ENCODE data around the gene TGIF2. TPM values are rescaled to one million over a fixed set of nuclear protein-coding genes. Genes with fewer than 3 reads are reported as not detected.

The TGIF2 gene
- total and polyA plus RNA-seq, 2 of the 13 experiments (the other 11 are each of a cell fraction or from before 2014, with no cell fraction given), result 41.3 to 53.9 TPM

DNA sequence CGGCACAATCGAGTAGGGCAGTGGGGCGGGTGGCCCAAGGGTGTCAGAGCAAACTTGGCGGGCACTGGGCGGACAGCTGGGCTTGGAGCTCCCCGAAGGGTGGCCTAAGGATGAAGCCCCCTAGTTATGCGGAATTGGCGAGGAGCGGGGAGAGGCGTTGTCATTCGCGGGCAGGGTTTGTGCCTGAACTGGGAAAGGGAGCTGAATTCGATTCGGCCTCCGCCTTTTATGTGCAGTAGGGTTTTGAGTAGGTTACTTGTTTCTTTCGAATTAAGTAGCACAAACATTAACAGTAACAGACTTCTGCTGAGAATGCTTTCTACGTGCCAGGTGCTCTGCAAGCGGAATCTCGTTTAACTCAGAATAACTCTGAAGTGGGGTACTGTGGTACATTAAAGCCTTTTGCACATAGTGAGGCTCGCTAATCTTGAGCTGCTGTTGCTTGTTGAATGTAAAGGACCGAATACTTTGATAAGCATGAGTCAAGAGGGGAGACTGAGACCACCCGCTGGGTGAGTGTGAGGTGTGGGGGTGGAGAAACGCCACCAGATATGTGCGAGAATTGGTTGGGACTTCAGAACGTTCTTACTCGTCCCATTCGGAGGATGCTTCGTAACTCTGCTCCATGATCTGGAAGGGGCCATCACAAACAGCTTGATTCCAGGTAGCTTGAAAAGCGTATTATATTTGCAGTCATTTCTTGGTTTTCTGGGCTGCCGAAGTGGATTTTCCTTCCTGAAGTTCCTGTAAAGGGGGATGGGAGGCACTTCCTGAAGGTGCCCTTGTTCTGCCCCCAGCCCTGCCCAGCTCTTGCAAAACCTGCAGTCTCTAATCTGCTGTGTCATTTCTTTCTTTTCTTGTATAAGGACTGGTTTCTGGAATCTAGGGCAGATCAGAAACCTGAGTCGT lies 33.0 kb downstream of the TGIF2 start (continued):
- no peak for TF ChIP-seq ZNF775 (CRISPR knock-in tag; IDR thresholded peaks at IDR 0.05; ENCODE audit: borderline replicate concordance)
- TF ChIP-seq CCDC6 (CRISPR knock-in tag; IDR thresholded peaks at IDR 0.05), result no peak
- TF ChIP-seq IRX3 (CRISPR knock-in tag; IDR thresholded peaks at IDR 0.05; ENCODE audit: borderline replicate concordance, low read depth), result no peak
- TF ChIP-seq ZNF530 (CRISPR knock-in tag; IDR thresholded peaks at IDR 0.05; ENCODE audit: low read depth), result peak; percentile 48; the same call in 1 of the 2 replicates
- peak; percentile 31; the same call in 1 of the 2 replicates for TF ChIP-seq GATAD1 (CRISPR knock-in tag; IDR thresholded peaks at IDR 0.05)
- TF ChIP-seq SP5 (CRISPR knock-in tag; IDR thresholded peaks at IDR 0.05; ENCODE audit: borderline replicate concordance, low read depth), result no peak
- no peak for TF ChIP-seq RELA (CRISPR knock-in tag; IDR thresholded peaks at IDR 0.05)
- no peak for TF ChIP-seq AHR (CRISPR knock-in tag; IDR thresholded peaks at IDR 0.05)
- TF ChIP-seq, protein P1, sequence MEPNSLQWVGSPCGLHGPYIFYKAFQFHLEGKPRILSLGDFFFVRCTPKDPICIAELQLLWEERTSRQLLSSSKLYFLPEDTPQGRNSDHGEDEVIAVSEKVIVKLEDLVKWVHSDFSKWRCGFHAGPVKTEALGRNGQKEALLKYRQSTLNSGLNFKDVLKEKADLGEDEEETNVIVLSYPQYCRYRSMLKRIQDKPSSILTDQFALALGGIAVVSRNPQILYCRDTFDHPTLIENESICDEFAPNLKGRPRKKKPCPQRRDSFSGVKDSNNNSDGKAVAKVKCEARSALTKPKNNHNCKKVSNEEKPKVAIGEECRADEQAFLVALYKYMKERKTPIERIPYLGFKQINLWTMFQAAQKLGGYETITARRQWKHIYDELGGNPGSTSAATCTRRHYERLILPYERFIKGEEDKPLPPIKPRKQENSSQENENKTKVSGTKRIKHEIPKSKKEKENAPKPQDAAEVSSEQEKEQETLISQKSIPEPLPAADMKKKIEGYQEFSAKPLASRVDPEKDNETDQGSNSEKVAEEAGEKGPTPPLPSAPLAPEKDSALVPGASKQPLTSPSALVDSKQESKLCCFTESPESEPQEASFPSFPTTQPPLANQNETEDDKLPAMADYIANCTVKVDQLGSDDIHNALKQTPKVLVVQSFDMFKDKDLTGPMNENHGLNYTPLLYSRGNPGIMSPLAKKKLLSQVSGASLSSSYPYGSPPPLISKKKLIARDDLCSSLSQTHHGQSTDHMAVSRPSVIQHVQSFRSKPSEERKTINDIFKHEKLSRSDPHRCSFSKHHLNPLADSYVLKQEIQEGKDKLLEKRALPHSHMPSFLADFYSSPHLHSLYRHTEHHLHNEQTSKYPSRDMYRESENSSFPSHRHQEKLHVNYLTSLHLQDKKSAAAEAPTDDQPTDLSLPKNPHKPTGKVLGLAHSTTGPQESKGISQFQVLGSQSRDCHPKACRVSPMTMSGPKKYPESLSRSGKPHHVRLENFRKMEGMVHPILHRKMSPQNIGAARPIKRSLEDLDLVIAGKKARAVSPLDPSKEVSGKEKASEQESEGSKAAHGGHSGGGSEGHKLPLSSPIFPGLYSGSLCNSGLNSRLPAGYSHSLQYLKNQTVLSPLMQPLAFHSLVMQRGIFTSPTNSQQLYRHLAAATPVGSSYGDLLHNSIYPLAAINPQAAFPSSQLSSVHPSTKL (CRISPR knock-in tag; IDR thresholded peaks at IDR 0.05), result peak; percentile 45; the same call in 1 of the 2 replicates
- TF ChIP-seq CHD2 (IDR thresholded peaks at IDR 0.05; ENCODE audit: low read depth, low read length), result peak; percentile 23; the same call in 1 of the 2 replicates
- TF ChIP-seq HNRNPH1 (optimal IDR thresholded peaks at IDR 0.05; ENCODE audit: low read depth, low read length), result no peak
- TF ChIP-seq, protein P2, sequence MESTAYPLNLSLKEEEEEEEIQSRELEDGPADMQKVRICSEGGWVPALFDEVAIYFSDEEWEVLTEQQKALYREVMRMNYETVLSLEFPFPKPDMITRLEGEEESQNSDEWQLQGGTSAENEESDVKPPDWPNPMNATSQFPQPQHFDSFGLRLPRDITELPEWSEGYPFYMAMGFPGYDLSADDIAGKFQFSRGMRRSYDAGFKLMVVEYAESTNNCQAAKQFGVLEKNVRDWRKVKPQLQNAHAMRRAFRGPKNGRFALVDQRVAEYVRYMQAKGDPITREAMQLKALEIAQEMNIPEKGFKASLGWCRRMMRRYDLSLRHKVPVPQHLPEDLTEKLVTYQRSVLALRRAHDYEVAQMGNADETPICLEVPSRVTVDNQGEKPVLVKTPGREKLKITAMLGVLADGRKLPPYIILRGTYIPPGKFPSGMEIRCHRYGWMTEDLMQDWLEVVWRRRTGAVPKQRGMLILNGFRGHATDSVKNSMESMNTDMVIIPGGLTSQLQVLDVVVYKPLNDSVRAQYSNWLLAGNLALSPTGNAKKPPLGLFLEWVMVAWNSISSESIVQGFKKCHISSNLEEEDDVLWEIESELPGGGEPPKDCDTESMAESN (CRISPR knock-in tag; conservative IDR thresholded peaks at IDR 0.05), result no peak
- TF ChIP-seq MAZ (IDR thresholded peaks at IDR 0.05; ENCODE audit: borderline replicate concordance, low read depth, low read length), result 0 out of 2 replicates have a peak, but pooled peaks have one; percentile 24
- TF ChIP-seq MAZ (CRISPR knock-in tag; IDR thresholded peaks at IDR 0.05; ENCODE audit: low read depth), result no peak
- peak; percentile 67; the same call in 1 of the 2 replicates for TF ChIP-seq MAFG (CRISPR knock-in tag; IDR thresholded peaks at IDR 0.05)
- TF ChIP-seq ZNF83 (CRISPR knock-in tag; IDR thresholded peaks at IDR 0.05; ENCODE audit: borderline replicate concordance), result 0 out of 2 replicates have a peak, but pooled peaks have one; percentile 14
- TF ChIP-seq, protein P3, sequence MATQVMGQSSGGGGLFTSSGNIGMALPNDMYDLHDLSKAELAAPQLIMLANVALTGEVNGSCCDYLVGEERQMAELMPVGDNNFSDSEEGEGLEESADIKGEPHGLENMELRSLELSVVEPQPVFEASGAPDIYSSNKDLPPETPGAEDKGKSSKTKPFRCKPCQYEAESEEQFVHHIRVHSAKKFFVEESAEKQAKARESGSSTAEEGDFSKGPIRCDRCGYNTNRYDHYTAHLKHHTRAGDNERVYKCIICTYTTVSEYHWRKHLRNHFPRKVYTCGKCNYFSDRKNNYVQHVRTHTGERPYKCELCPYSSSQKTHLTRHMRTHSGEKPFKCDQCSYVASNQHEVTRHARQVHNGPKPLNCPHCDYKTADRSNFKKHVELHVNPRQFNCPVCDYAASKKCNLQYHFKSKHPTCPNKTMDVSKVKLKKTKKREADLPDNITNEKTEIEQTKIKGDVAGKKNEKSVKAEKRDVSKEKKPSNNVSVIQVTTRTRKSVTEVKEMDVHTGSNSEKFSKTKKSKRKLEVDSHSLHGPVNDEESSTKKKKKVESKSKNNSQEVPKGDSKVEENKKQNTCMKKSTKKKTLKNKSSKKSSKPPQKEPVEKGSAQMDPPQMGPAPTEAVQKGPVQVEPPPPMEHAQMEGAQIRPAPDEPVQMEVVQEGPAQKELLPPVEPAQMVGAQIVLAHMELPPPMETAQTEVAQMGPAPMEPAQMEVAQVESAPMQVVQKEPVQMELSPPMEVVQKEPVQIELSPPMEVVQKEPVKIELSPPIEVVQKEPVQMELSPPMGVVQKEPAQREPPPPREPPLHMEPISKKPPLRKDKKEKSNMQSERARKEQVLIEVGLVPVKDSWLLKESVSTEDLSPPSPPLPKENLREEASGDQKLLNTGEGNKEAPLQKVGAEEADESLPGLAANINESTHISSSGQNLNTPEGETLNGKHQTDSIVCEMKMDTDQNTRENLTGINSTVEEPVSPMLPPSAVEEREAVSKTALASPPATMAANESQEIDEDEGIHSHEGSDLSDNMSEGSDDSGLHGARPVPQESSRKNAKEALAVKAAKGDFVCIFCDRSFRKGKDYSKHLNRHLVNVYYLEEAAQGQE (IDR thresholded peaks at IDR 0.05; ENCODE audit: borderline replicate concordance in 1 of 2, low read depth in 1 of 2, low read length in 2 of 2), result 0 out of 4 replicates have a peak, but pooled peaks of 1 of the 2 experiments have one; percentile 34
- no peak for TF ChIP-seq ZNF350 (CRISPR knock-in tag; IDR thresholded peaks at IDR 0.05; ENCODE audit: borderline replicate concordance, low read depth)
- 0 out of 2 replicates have a peak, but pooled peaks have one; percentile 4 for TF ChIP-seq ZNF780A (CRISPR knock-in tag; IDR thresholded peaks at IDR 0.05)
